ENCODE results near the gene CKAP4.

GRCh38 chr12:106265116-106265515, 17.3 kb upstream of the CKAP4 start:
- no peak for TF ChIP-seq SP1 (IDR thresholded peaks at IDR 0.05)
- TF ChIP-seq SUZ12 (IDR thresholded peaks at IDR 0.05): no peak
- no peak for TF ChIP-seq FOXK2 (IDR thresholded peaks at IDR 0.05)
- TF ChIP-seq CTBP1 (IDR thresholded peaks at IDR 0.05; ENCODE audit: borderline replicate concordance): no peak
- TF ChIP-seq PKNOX1 (IDR thresholded peaks at IDR 0.05): no peak
- no peak for TF ChIP-seq FOXM1 (IDR thresholded peaks at IDR 0.05; ENCODE audit: borderline replicate concordance)
- TF ChIP-seq ARNT (IDR thresholded peaks at IDR 0.05): no peak
- no peak for TF ChIP-seq HDGF (IDR thresholded peaks at IDR 0.05; ENCODE audit: borderline replicate concordance)

Measured in HEK293T (cell line).